ENCODE measurements around the gene PEPD.

Gene PEPD

DNA sequence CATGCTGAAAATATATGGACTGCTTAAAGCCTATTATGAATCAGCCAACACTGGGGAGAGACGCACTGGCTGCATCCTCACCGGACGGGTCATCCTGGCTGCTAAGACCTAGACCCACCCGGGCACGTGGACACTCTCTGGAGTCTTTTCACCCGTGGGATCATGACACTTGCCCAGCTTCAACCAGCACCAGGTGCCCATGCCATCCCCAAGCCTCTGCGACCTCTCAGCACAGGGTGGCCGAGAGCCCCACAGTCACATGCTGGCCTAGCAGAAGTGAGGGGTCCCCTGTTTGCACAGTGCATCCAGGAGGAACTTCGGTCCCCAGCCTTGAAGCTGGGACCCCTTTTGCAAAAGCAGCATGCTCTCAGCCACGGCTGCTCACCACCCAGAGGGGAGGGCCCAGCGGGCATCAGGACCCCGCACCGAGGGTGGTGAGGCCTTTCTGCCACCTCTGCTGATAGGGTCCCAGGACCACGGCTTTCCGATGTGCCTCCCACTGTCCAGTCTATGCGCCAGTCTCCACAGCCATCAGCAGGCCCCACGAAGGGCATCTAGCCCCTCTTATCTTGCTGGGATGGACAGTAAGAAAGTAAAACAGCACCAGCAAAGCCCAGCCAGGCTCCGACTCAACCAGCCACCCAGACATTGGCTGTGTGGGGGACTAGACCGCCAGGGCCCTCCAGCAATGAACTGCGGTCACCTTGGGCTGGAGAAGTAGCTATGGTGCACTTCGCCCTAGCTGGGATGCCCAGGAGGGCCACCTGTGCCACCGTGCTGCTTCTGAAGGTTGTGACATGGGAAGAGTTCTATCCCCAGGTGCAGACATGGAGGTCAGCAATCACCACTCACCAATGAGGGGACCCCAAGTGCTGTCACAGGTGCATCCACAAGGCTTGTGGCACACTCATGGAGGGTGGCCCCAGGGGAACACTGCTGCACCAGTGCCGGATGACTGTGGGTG is 75.0 kb downstream of the PEPD start:
- no peak for TF ChIP-seq GATA2 (IDR thresholded peaks at IDR 0.05; ENCODE audit: low read depth, low read length)
- TF ChIP-seq GATA3 (IDR thresholded peaks at IDR 0.05; ENCODE audit: low read depth, low read length) = no peak

DNA sequence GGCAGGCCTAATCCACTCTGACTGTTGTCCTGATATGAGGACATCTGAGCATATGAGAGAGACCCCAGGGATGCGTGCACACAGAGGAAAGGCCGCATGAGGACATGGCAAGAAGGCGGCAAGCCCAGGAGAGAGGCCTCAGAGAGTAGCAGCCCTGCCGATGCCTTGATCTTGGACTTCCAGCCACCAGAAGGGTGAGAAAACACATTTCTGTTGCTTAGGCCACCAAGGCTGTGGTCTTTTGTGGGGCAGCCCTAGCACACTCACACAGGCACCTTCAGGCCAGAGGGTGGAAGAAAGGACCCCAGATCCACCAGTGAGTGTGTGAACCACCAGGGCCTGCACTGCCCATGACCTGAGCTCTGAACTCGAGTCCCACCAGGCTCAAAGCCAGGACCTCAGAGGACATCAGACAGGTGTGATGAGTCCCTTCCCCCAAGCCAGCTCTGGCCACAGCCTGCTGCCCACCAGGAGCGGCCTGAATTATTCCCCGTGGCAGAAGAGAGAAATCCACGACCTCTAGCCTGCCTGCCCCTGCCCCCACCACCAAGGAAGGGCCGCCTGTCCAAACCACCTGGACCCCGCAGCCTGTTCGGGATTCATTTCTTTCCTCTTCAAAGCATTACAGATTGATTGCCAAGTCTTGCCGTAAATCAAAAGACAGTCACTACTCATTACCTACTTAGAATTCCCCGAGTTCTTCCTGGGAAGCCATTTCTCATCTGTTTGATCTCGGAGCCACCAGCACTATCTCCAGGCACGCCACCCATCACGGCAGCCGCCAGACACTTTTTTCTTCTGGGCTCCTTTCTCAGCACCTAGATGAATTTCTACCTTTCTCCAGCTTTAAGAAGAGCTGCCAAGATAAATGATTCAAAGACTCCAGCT is 75.9 kb downstream of the PEPD start:
- no peak for TF ChIP-seq GATA2 (IDR thresholded peaks at IDR 0.05; ENCODE audit: low read depth, low read length)
- TF ChIP-seq GATA3 (IDR thresholded peaks at IDR 0.05; ENCODE audit: low read depth, low read length) = no peak

DNA sequence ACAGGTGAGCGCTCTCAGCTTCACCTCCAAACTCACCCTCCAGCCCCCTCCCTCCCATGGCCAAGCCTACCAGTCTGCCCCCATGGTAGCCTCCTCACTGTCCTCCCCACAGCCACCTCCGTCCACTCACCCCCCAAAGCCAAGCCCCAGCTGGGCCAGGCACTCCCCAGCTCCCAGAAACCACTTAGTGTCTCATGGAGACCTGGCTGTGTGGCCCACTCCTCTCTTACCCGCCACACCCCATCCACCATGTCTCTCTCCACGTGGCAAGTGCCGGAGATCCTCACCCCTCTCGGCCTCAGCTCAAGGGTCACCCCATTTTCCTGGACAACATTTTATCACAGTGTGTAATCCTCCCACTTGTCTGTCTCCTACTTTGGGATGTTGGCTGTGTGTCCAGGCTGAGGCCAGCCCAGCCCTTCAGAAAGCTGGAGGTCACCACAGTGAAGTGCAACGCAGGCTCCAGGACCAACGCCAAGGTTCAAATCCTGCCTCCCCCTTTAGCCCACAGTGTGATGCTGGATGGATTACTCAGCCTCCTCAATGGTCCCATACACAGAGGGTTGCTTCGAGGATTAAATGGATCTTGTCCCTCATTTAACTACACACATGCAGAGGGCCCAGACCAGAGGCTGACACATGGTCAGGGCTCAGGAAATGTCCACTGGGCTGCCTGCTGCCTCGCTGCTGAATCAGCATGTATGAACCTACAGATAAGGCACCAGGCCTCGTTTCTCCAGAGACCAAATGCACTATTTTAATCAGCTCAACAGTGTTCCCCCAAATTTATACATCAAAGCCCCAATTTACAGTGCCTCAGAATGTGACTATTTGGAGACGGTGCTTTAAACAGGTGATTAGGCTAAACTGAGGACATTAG is 76.8 kb downstream of the PEPD start:
- TF ChIP-seq GATA2 (IDR thresholded peaks at IDR 0.05; ENCODE audit: low read depth, low read length) (no peak), GATA3 (IDR thresholded peaks at IDR 0.05; ENCODE audit: low read depth, low read length) (no peak)

- TF ChIP-seq GATA2 (IDR thresholded peaks at IDR 0.05; ENCODE audit: low read depth, low read length) = no peak
- TF ChIP-seq GATA3 (IDR thresholded peaks at IDR 0.05; ENCODE audit: low read depth, low read length) = no peak
Measured at GRCh38 chr19:33443638-33444561, 77.7 kb downstream of the PEPD start.

GRCh38 chr19:33442706-33443105 is 78.9 kb downstream of the PEPD start:
- TF ChIP-seq GATA2 (IDR thresholded peaks at IDR 0.05; ENCODE audit: low read depth, low read length) (no peak), GATA3 (IDR thresholded peaks at IDR 0.05; ENCODE audit: low read depth, low read length) (no peak)

GRCh38 chr19:33441828-33442227 is 79.8 kb downstream of the PEPD start:
- TF ChIP-seq GATA2 (IDR thresholded peaks at IDR 0.05; ENCODE audit: low read depth, low read length) = no peak

DNA sequence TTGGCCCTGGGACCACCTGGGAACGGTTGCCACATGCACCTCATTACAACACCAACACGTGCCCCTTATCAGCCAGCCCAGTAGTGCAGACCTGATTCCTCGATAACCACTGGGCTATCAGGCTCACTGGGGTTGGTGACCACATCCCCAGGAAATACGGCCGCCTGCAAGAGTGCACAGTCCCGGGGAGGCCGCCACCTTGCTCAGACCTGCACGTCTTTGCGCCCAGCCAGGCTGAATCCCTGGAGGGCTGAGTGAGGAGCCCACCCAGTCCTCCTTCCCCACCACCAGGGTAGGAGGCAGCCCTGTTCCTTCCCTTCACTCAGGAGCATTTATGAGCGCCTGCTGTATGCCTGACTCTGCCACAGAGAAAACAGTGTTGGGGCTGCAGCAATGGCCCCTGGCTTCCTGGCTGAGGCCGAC is 80.3 kb downstream of the PEPD start:
- TF ChIP-seq GATA2 (IDR thresholded peaks at IDR 0.05; ENCODE audit: low read depth, low read length) (no peak), GATA3 (IDR thresholded peaks at IDR 0.05; ENCODE audit: low read depth, low read length) (no peak)

DNA sequence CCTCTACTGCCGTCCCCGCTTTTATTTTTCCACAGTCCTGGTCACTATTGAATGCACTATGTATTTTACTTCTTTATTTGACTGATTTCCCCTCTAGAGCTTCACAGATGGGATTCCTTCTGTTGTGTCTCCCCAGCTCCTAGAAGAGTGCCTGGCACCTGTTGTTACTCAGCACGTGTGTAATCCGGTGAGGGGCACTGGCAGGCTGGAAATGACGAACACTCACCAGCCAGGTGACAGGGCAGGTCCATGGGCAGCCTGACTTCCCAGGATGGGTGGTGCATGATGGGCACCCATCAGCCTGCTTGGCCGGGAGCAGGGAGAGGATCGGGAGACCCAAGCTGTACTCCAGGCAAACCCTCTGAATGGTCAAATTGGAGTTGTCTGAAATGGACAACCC is 80.9 kb downstream of the PEPD start:
- TF ChIP-seq GATA2 (IDR thresholded peaks at IDR 0.05; ENCODE audit: low read depth, low read length) = no peak
- no peak for TF ChIP-seq GATA3 (IDR thresholded peaks at IDR 0.05; ENCODE audit: low read depth, low read length)

GRCh38 chr19:33440241-33440640 is 81.3 kb downstream of the PEPD start:
- no peak for TF ChIP-seq GATA2 (IDR thresholded peaks at IDR 0.05; ENCODE audit: low read depth, low read length)
- TF ChIP-seq GATA3 (IDR thresholded peaks at IDR 0.05; ENCODE audit: low read depth, low read length) = no peak

GRCh38 chr19:33438987-33439781 is 82.4 kb downstream of the PEPD start:
- TF ChIP-seq GATA2 (IDR thresholded peaks at IDR 0.05; ENCODE audit: low read depth, low read length) (no peak), GATA3 (IDR thresholded peaks at IDR 0.05; ENCODE audit: low read depth, low read length) (no peak)

DNA sequence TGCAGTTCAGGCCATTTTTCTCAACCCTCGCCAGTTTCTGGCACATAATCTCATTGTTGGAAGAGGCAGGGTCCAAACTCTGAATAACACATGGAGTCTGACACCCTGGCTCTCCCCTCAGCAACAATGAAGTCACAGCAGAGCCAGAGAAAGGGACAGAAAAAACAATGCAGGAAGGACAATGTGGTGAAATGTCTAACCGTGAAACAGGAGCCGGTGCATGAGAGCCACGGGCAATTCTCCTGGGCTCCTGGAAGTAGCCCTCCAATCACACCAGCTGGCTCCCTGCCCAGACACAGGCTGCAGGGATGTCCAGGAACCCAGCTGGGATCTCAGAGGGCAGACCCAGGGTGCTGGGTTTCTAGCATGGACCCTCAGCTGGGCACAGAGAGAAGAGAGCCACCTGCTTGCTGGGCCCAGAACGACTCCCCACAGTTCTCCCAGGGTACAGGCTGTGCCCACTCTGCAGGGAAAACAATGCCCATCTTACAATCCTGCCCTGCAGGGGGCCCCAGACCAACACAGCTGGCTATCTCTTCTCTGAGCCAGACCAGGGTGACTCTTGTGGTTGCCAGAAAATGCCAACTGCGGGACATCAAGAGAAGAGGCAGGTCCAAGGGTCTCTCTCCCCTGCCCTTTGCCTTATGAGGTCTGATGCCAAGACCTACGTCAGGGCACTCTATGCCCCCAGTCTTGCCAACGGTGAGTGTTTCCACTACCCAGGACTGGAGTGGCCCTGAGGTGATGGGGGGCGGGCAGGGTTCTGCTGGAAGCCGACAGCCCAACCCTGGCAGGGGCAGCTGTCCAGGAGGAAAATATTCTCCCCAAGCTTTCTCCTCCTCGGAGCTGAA is 83.5 kb downstream of the PEPD start:
- TF ChIP-seq GATA3 (IDR thresholded peaks at IDR 0.05; ENCODE audit: low read depth, low read length) (no peak), GATA2 (IDR thresholded peaks at IDR 0.05; ENCODE audit: low read depth, low read length) (no peak)

Measured in SH-SY5Y (cell line).